K562 (cell line): ENCODE data around the gene TUT1. TPM values are rescaled to one million over a fixed set of nuclear protein-coding genes. Genes with fewer than 3 reads are reported as not detected.
A peak's percentile ranks its signal among the peaks of the same experiment; 100 is the strongest.

ENCODE experiments used
- ATF7 ChIP-seq: fragments of 450-650 bp; IDR thresholded peaks from 2 replicates; pipeline ENCODE4 v1.7.1; 2014; ENCODE audit warnings: mild to moderate bottlenecking, moderate library complexity
- FOXJ3 ChIP-seq: sonication (generic); formaldehyde crosslinking; IDR thresholded peaks from 2 replicates; pipeline ENCODE4 v1.4.0; 2020; ENCODE audit warnings: mild to moderate bottlenecking, missing genetic modification reagents
- GTF2F1 ChIP-seq: IDR thresholded peaks from 2 replicates; pipeline ENCODE4 v1.6.1; 2011; ENCODE audit warnings: low read depth, low read length, improper control_type of control experiment
- HDGF ChIP-seq: fragments of 450-650 bp; IDR thresholded peaks from 2 replicates; pipeline ENCODE4 v1.6.1; 2016
- HMG20A ChIP-seq: fragments of 450-650 bp; formaldehyde crosslinking; conservative IDR thresholded peaks from 2 replicates; pipeline ENCODE4 v1.4.0; 2020; ENCODE audit warnings: mild to moderate bottlenecking, mixed read lengths
- KLF16 ChIP-seq: IDR thresholded peaks from 2 replicates; pipeline ENCODE4 v1.6.1; 2016; ENCODE audit warnings: antibody characterized with exemption
- MAFG ChIP-seq: fragments of 450-650 bp; conservative IDR thresholded peaks from 2 replicates; pipeline ENCODE4 v1.6.1; 2016; ENCODE audit warnings: missing genetic modification characterization, missing compliant biosample characterization
- MBD2 ChIP-seq: sonication (generic); IDR thresholded peaks from 2 replicates; pipeline ENCODE4 v1.6.1; 2016; ENCODE audit warnings: low read depth, borderline replicate concordance
- MED1 ChIP-seq: sonication (generic); formaldehyde crosslinking; IDR thresholded peaks from 2 replicates; pipeline ENCODE4 v1.8.1; 2023; ENCODE audit warnings: missing genetic modification reagents, borderline replicate concordance
- NCOA4 ChIP-seq: fragments of 450-650 bp; IDR thresholded peaks from 2 replicates; pipeline ENCODE4 v1.6.1; 2018; ENCODE audit warnings: mild to moderate bottlenecking; ENCODE audit not compliant: partially characterized antibody
- NFATC3 ChIP-seq: fragments of 450-650 bp; IDR thresholded peaks from 2 replicates; pipeline ENCODE4 v1.6.1; 2017; ENCODE audit warnings: mild to moderate bottlenecking
- NFYB ChIP-seq: IDR thresholded peaks from 2 replicates; pipeline ENCODE4 v1.6.1; 2011; ENCODE audit warnings: mild to moderate bottlenecking, moderate library complexity; ENCODE audit not compliant: insufficient read length; ENCODE audit errors: extremely low read depth
- PRMT5 ChIP-seq: sonication (generic); formaldehyde crosslinking; IDR thresholded peaks from 2 replicates; pipeline ENCODE4 v1.5.0; 2020; ENCODE audit warnings: missing genetic modification reagents
- RAD21 ChIP-seq, 2 experiments: fragments of 250-450 bp in 1 of 2; fragments of 450-650 bp in 1 of 2; sonication (Bioruptor Pico) in 1 of 2; formaldehyde crosslinking in 1 of 2; IDR thresholded peaks in 1 of 2; conservative IDR thresholded peaks in 1 of 2; 2 replicates each; pipeline versions ENCODE4 v1.4.0 to v1.8.0; 2020 to 2022; ENCODE audit warnings: mild to moderate bottlenecking in 2 of 2, moderate library complexity in 1 of 2
- SMAD3 ChIP-seq: fragments of 450-650 bp; formaldehyde crosslinking; conservative IDR thresholded peaks from 2 replicates; pipeline ENCODE4 v1.4.0; 2020; ENCODE audit warnings: mild to moderate bottlenecking
- SRF ChIP-seq, 2 experiments: fragments of 250-450, 450-650 bp in 1 of 2; sonication (Bioruptor Pico) in 1 of 2; sonication (generic) in 1 of 2; formaldehyde crosslinking; IDR thresholded peaks; 2 replicates each; pipeline versions ENCODE4 v1.5.0 to v1.5.1; 2020 to 2022; ENCODE audit warnings: mild to moderate bottlenecking in 1 of 2, missing genetic modification reagents in 1 of 2
- SRSF7 ChIP-seq: fragments of 200-400 bp; formaldehyde crosslinking; optimal IDR thresholded peaks from 2 replicates; pipeline ENCODE3; 2017; ENCODE audit warnings: mild to moderate bottlenecking, low read depth, low read length
- TCF7L2 ChIP-seq: fragments of 150-350 bp; IDR thresholded peaks from 2 replicates; pipeline ENCODE4 v1.6.1; 2016; ENCODE audit warnings: low read depth, mild to moderate bottlenecking, low read length, moderate library complexity
- TEAD4 ChIP-seq, 2 experiments: sonication (generic) in 1 of 2; formaldehyde crosslinking in 1 of 2; IDR thresholded peaks; 2 replicates each; pipeline versions ENCODE4 v1.6.1 to v1.8.0; 2012 to 2022; ENCODE audit warnings: borderline replicate concordance in 1 of 2, inconsistent platforms in 1 of 2, low read length in 1 of 2, mild to moderate bottlenecking in 1 of 2, missing genetic modification reagents in 1 of 2
- USF1 ChIP-seq: sonication (generic); formaldehyde crosslinking; IDR thresholded peaks from 2 replicates; pipeline ENCODE4 v1.9.0; 2022; ENCODE audit warnings: mild to moderate bottlenecking, missing genetic modification reagents
- XRCC4 ChIP-seq: IDR thresholded peaks from one replicate; pipeline ENCODE4 v1.6.1; 2011; ENCODE audit not compliant: insufficient read depth, insufficient read length; ENCODE audit errors: extremely low read depth
- ZBTB5 ChIP-seq: fragments of 450-650 bp; IDR thresholded peaks from 2 replicates; pipeline ENCODE4 v1.6.1; 2017; ENCODE audit warnings: antibody characterized with exemption
- ZC3H11A ChIP-seq: IDR thresholded peaks from 2 replicates; pipeline ENCODE4 v1.6.1; 2012; ENCODE audit warnings: low read depth, low read length, improper control_type of control experiment
- ZNF12 ChIP-seq: sonication (generic); formaldehyde crosslinking; IDR thresholded peaks from 2 replicates; pipeline ENCODE4 v1.4.0; 2020; ENCODE audit warnings: mild to moderate bottlenecking, missing genetic modification reagents
- polyA plus RNA-seq, 8 experiments: library from polyadenylated mRNA; depleted of rRNA in 4 of 8; stranded (reverse) in 5 of 8; unstranded in 3 of 8; fragments of >200 nt; fragmentation: Nextera tagmentation in 2 of 8; fragmentation: Illumina TruSeq in 1 of 8; extraction: Ambion mirVana in 2 of 8; extraction: Trizol in 1 of 8; gene quantifications; 2 replicates each; pipeline versions ENCODE4 v1.2.1 to v1.2.3, GENCODE V29; 2011 to 2014; ENCODE audit warnings: inconsistent platforms in 1 of 8, missing spikeins in 1 of 8
- total RNA-seq, 7 experiments: library from RNA; depleted of rRNA in 6 of 7; stranded (reverse); fragments of >200 nt in 6 of 7; fragmentation: Illumina TruSeq in 2 of 7; extraction: Trizol in 2 of 7; gene quantifications; 2 replicates each; pipeline versions ENCODE4 v1.2.1 to v1.2.3, GENCODE V29; 2011 to 2021; ENCODE audit warnings: low replicate concordance in 1 of 7

Gene TUT1
- total and polyA plus RNA-seq, 9 of the 15 experiments (the other 6 are each of a cell fraction or from before 2014, with no cell fraction given): 0.66 to 44.3 (median 15.7) TPM

- TF ChIP-seq ZBTB5 (no peak), ATF7 (peak; percentile 76; the same call in 1 of the 2 replicates), MAFG (tag) (no peak), HMG20A (CRISPR knock-in tag) (no peak), ZNF12 (no peak), SMAD3 (CRISPR knock-in tag) (no peak), ZC3H11A (no peak), HDGF (no peak), XRCC4 (no peak), RAD21 (CRISPR knock-in tag; conservative IDR thresholded peaks at IDR 0.05 in 1 of 2, IDR thresholded peaks at IDR 0.05 in 1 of 2) (no peak), GTF2F1 (peak; percentile 87; the same call in 1 of the 2 replicates), NFYB (no peak), KLF16 (no peak), SRF (CRISPR knock-in tag; IDR thresholded peaks at IDR 0.05) (peak in 1 of 2 experiments; percentile 59; a peak in 2 of 4 replicates), USF1 (peak; percentile 51), TEAD4 (IDR thresholded peaks at IDR 0.05; ENCODE audit: low read length) (no peak; the same call in 1 of the 2 replicates), TEAD4 (CRISPR knock-in tag; IDR thresholded peaks at IDR 0.05; ENCODE audit: borderline replicate concordance) (no peak), MBD2 (no peak), TCF7L2 (no peak), NFATC3 (no peak), NCOA4 (no peak), PRMT5 (CRISPR knock-in tag) (no peak), MED1 (no peak), FOXJ3 (CRISPR knock-in tag) (no peak), SRSF7 (no peak)
Measured at GRCh38 chr11:62573592-62574362, 17.5 kb downstream of the TUT1 start, which contains the start of gene EEF1G (continued).
